Measurements from ENCODE around the gene METTL1.

The METTL1 gene

DNA sequence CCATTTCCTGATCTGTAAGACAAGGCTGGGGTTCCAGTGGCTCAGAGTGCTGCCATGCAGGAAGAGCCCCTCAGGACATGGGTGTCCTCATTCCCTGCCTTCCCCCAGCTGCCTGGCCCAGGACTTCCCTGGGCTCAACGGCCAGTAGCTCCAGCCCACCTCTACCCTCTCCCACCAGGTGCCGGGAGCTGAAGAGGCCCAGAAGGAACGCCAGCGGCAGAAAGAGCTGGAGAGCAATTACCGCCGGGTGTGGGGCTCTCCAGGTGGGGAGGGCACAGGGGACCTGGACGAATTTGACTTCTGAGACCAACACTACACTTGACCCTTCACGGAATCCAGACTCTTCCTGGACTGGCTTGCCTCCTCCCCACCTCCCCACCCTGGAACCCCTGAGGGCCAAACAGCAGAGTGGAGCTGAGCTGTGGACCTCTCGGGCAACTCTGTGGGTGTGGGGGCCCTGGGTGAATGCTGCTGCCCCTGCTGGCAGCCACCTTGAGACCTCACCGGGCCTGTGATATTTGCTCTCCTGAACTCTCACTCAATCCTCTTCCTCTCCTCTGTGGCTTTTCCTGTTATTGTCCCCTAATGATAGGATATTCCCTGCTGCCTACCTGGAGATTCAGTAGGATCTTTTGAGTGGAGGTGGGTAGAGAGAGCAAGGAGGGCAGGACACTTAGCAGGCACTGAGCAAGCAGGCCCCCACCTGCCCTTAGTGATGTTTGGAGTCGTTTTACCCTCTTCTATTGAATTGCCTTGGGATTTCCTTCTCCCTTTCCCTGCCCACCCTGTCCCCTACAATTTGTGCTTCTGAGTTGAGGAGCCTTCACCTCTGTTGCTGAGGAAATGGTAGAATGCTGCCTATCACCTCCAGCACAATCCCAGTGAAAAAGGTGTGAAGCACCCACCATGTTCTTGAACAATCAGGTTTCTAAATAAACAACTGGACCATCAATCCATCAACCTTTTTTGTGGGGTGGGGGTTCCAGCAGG, 51.0 kb downstream of the METTL1 start:
- TF ChIP-seq, protein P1, sequence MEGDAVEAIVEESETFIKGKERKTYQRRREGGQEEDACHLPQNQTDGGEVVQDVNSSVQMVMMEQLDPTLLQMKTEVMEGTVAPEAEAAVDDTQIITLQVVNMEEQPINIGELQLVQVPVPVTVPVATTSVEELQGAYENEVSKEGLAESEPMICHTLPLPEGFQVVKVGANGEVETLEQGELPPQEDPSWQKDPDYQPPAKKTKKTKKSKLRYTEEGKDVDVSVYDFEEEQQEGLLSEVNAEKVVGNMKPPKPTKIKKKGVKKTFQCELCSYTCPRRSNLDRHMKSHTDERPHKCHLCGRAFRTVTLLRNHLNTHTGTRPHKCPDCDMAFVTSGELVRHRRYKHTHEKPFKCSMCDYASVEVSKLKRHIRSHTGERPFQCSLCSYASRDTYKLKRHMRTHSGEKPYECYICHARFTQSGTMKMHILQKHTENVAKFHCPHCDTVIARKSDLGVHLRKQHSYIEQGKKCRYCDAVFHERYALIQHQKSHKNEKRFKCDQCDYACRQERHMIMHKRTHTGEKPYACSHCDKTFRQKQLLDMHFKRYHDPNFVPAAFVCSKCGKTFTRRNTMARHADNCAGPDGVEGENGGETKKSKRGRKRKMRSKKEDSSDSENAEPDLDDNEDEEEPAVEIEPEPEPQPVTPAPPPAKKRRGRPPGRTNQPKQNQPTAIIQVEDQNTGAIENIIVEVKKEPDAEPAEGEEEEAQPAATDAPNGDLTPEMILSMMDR (IDR thresholded peaks at IDR 0.05; ENCODE audit: insufficient read depth, low read length, poor library complexity, severe bottlenecking), result no peak
- TF ChIP-seq EZH2phosphoT487 (conservative IDR thresholded peaks at IDR 0.05; ENCODE audit: low read length), result no peak
- no peak overlapping the region for H3K9ac ChIP-seq (ENCODE audit: low read length)
- H4K20me1 ChIP-seq (ENCODE audit: low read depth, low read length), result no peaks in the 10 kb centered on the region
- H3K9me3 ChIP-seq (ENCODE audit: insufficient read depth, low read length), result no peaks in the 10 kb centered on the region
- 0 out of 2 replicates have a peak, but pooled peaks cover 3% of the 10 kb centered on the region for H3K36me3 ChIP-seq (ENCODE audit: low read length)
- no peak overlapping the region for H3K4me2 ChIP-seq (ENCODE audit: low read depth, low read length, poor library complexity, severe bottlenecking)
- no peaks in the 10 kb centered on the region for H3K27me3 ChIP-seq (ENCODE audit: low read length)
- no peak overlapping the region for H3K4me3 ChIP-seq (ENCODE audit: insufficient read depth, low read length, poor library complexity, severe bottlenecking)
- no peak overlapping the region for H3K27ac ChIP-seq (ENCODE audit: low read depth, low read length)
- H3K9me2 ChIP-seq (replicated peaks; ENCODE audit: insufficient read depth, low read length), result no peaks in the 10 kb centered on the region
- no peak overlapping the region for H2AFZ ChIP-seq (ENCODE audit: low read depth, low read length, severe bottlenecking)
- no peaks in the 10 kb centered on the region for H3F3A ChIP-seq (ENCODE audit: insufficient read depth)
- no peaks in the 10 kb centered on the region for H3K79me2 ChIP-seq (ENCODE audit: insufficient read depth, low read length)

DNA sequence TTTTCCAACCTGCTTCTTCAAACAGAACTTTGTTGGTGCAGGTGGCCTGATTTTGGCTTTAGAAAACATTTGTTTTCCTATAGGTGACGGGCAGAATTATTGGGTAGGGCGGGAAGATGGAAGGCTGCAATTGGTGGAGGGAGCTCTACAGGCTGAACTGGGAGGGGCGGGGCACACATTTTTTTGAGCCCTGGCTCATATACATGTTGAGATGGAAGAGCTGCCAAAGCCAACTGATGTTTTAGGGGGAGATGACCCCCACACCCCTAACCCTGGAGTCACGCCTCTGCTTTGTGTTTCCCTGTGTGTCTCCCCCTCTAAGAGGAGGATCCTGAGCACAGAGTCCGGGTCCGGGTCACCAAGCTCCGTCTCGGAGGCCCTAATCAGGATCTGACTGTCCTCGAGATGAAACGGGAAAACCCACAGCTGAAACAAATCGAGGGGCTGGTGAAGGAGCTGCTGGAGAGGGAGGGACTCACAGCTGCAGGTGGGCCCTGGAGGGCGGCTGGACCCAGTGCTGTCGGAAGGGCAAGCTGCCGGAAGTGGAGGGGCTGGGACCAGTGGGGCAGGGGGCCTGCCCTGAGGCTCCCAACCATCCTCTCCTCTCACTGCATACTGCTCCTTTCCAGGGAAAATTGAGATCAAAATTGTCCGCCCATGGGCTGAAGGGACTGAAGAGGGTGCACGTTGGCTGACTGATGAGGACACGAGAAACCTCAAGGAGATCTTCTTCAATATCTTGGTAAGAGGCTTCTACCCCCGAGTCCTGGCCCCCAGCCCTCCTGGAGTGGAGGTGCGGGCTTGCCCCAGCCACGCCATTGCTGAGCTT, 51.9 kb downstream of the METTL1 start:
- Histone ChIP-seq H3K79me2 (ENCODE audit: insufficient read depth, low read length) (no peaks in the 10 kb centered on the region), H4K20me1 (ENCODE audit: low read depth, low read length) (no peaks in the 10 kb centered on the region), H3K9me2 (replicated peaks; ENCODE audit: insufficient read depth, low read length) (no peaks in the 10 kb centered on the region), H3F3A (ENCODE audit: insufficient read depth) (no peaks in the 10 kb centered on the region), H3K4me3 (ENCODE audit: insufficient read depth, low read length, poor library complexity, severe bottlenecking) (no peak overlapping the region), H3K9ac (ENCODE audit: low read length) (no peak overlapping the region), H3K27me3 (ENCODE audit: low read length) (no peaks in the 10 kb centered on the region), H2AFZ (ENCODE audit: low read depth, low read length, severe bottlenecking) (no peak overlapping the region), H3K36me3 (ENCODE audit: low read length) (0 out of 2 replicates have a peak, but pooled peaks cover 3% of the 10 kb centered on the region), H3K4me2 (ENCODE audit: low read depth, low read length, poor library complexity, severe bottlenecking) (no peak overlapping the region), H3K9me3 (ENCODE audit: insufficient read depth, low read length) (no peaks in the 10 kb centered on the region), H3K27ac (ENCODE audit: low read depth, low read length) (no peak overlapping the region)
- TF ChIP-seq EZH2phosphoT487 (conservative IDR thresholded peaks at IDR 0.05; ENCODE audit: low read length), result no peak
- TF ChIP-seq, protein P1 (IDR thresholded peaks at IDR 0.05; ENCODE audit: insufficient read depth, low read length, poor library complexity, severe bottlenecking), result no peak

DNA sequence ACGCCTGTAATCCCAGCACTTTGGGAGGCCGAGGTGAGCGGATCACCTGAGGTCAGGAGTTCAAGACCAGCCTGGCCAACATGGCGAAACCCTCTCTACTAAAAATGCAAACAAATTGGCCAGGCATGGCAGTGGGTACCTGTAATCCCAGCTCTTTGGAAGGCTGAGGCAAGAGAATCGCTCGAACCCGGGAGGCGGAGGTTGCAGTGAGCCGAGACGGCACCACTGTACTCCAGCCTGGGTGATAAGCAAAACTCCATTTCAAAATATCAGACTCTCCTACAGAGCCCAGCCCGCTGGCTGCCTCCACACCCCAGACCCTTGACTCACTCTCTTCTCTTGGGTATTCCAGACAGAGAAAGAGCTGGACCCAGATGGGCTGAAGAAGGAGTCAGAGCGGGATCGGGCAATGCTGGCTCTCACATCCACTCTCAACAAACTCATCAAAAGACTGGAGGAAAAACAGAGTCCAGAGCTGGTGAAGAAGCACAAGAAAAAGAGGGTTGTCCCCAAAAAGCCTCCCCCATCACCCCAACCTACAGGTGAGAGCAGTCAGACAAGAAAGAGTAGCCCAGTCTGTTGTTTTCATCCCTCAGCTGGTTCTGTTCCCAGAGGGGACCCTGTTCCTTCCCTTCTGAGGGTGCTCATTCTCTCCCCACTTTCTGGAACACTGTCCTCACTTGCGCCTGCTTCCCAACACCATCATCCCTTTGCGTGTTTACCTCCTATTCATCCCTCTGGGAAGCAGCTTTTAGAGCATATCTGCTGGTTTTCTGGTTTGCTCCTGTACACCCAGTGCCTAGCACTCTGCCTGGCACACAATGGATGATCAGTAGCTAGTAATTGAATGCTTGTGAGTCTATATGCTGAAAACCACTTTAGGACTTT, 53.0 kb downstream of the METTL1 start:
- Histone ChIP-seq H3K9me2 (replicated peaks; ENCODE audit: insufficient read depth, low read length) (no peaks in the 10 kb centered on the region), H2AFZ (ENCODE audit: low read depth, low read length, severe bottlenecking) (no peak overlapping the region), H3K9ac (ENCODE audit: low read length) (no peak overlapping the region), H3K4me2 (ENCODE audit: low read depth, low read length, poor library complexity, severe bottlenecking) (no peak overlapping the region), H3K27me3 (ENCODE audit: low read length) (no peaks in the 10 kb centered on the region), H3K4me3 (ENCODE audit: insufficient read depth, low read length, poor library complexity, severe bottlenecking) (no peak overlapping the region), H3F3A (ENCODE audit: insufficient read depth) (no peaks in the 10 kb centered on the region), H3K36me3 (ENCODE audit: low read length) (0 out of 2 replicates have a peak, but pooled peaks cover 3% of the 10 kb centered on the region), H3K27ac (ENCODE audit: low read depth, low read length) (no peak overlapping the region), H3K9me3 (ENCODE audit: insufficient read depth, low read length) (no peaks in the 10 kb centered on the region), H4K20me1 (ENCODE audit: low read depth, low read length) (no peaks in the 10 kb centered on the region), H3K79me2 (ENCODE audit: insufficient read depth, low read length) (no peaks in the 10 kb centered on the region)
- TF ChIP-seq EZH2phosphoT487 (conservative IDR thresholded peaks at IDR 0.05; ENCODE audit: low read length), result no peak
- TF ChIP-seq, protein P1 (IDR thresholded peaks at IDR 0.05; ENCODE audit: insufficient read depth, low read length, poor library complexity, severe bottlenecking), result no peak

Measured in SU-DHL-6 (cell line).